Activated T-cell treated with anti-CD3 and anti-CD28 coated beads, Interleukin-2, amount 50 U/mL, for 72 hours (primary cell): ENCODE measurements around the gene DOCK9. TPM values are rescaled to one million over a fixed set of nuclear protein-coding genes. Genes with fewer than 3 reads are reported as not detected.

ENCODE experiments used
- ATAC-seq, 2 donors: fragments of 150-1000 bp; cut with Tn5 transposase; replicated peaks in 1 of 2; 2 replicates each; pipeline ENCODE4 v1.10.0; 2021; ENCODE audit warnings: moderate library complexity in 2 of 2, mild to moderate bottlenecking in 1 of 2
- DNase-seq, 2 donors: peaks; one replicate each; pipeline ENCODE4 v3.0.0; 2021 to 2022; ENCODE audit warnings: mixed read lengths in 1 of 2
- H3K27ac Mint-ChIP-seq: one replicate; pipeline ENCODE4 v1.8.0; 2022; ENCODE audit warnings: mild to moderate bottlenecking, moderate library complexity, mixed read lengths
- H3K27me3 Mint-ChIP-seq: one replicate; pipeline ENCODE4 v1.8.0; 2022; ENCODE audit warnings: low read depth, mixed read lengths
- H3K36me3 Mint-ChIP-seq, 2 donors: one replicate each; pipeline ENCODE4 v1.8.0; 2022; ENCODE audit warnings: mixed read lengths in 2 of 2, mild to moderate bottlenecking in 1 of 2; ENCODE audit not compliant: insufficient read depth in 2 of 2
- H3K4me1 Mint-ChIP-seq: one replicate; pipeline ENCODE4 v1.8.0; 2022; ENCODE audit warnings: low read depth, mixed read lengths
- H3K4me3 Mint-ChIP-seq, 2 donors: one replicate each; pipeline ENCODE4 v1.8.0; 2022; ENCODE audit warnings: mild to moderate bottlenecking in 2 of 2, mixed read lengths in 2 of 2, moderate library complexity in 2 of 2
- H3K9me3 Mint-ChIP-seq, 2 donors: one replicate each; pipeline ENCODE4 v1.8.0; 2022; ENCODE audit warnings: mixed read lengths in 2 of 2
- total RNA-seq, 2 donors: library from RNA; stranded (reverse); gene quantifications; one replicate each; pipeline ENCODE4 v1.2.3, GENCODE V29; 2022

The DOCK9 gene
- total RNA-seq, 2 donors from 2014 or later = 51.6 to 71.5 TPM

DNA sequence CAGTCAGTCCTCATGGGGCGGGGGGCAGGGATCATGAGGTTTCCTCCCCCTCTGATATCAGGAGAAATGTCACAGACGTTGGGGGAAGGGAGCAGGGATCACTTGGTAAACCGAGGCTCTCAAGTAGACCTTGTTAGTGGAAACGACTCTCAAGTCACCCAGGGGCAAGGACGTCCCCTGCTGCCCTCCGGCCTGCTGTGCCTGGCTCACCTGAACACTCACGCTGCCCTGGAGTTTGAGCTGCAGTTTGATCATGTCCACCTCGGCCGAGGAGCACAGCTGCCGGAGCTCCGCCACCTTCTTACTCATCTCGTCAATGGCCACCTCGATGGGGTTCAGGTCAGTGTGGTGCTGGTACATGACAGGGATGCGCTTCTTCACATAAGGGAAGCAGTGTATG is 177.8 kb downstream of the DOCK9 start:
- no peak for ATAC-seq
- peaks cover 4% of the 10 kb centered on the region for H3K4me1 Mint-ChIP-seq
- peaks cover 4 to 9% of the 10 kb centered on the region in 2 donors for H3K36me3 Mint-ChIP-seq
- no peak overlapping the region for H3K27ac Mint-ChIP-seq
- H3K27me3 Mint-ChIP-seq = no peaks in the 10 kb centered on the region
- H3K4me3 Mint-ChIP-seq = no peak overlapping the region
- no peak for DNase-seq
- H3K9me3 Mint-ChIP-seq = no peaks in the 10 kb centered on the region

DNA sequence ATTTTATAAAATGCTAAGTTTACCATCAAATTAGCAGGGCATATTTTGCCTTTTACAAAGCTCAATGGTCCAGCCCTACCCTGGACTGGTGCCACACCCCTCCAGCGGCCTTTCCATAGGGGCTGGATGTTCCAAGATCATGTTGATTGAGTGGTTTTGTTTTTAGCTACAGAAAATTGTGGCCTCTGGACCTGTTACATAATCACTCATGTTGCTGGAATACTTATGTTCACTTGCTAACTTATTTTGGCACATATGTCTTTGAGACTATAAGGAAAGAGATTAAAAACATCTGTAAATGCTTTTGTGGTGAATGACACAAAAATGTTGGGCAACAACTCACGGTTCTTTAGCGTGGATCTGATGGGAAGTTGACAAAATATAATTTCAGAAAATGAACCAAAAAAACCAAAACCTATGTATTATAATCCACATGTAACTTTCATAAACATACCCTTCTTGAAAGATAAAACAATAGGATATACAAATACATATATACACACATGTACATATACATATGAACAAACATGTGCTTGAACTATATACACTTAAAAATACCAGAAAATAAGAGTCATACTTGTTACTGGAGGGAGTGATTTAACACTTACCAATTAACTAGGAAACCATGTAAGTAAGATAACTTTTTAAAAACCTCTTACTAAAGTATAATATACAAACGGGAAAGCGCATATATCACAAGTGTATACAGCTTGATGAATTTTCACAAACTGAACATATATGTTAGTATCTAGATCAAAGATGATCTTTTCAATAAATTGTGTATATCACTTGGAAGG is 178.8 kb downstream of the DOCK9 start:
- Mint-ChIP-seq H3K9me3 (no peaks in the 10 kb centered on the region), H3K36me3 (peaks cover 10 to 16% of the 10 kb centered on the region in 2 donors), H3K27ac (no peak overlapping the region)

DNA sequence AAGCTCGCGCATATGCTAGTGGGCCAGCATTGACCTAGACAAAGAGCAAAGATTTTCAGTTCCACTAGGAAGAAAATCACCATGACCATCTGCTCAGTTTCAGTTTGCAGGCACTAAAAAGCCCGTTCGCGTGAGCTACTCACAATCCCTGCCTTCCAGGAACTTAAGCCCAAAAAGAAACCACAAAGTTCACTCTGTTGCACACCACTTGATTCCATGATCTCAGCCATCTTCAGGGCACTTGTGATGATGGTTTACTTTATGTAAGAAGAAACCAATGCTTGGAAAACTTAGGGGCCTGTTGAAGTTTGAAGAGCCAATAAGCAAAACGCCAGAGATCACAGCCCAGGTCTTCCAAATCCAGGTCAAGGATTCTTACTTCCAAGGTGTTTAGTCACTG is 180.4 kb downstream of the DOCK9 start:
- Mint-ChIP-seq H3K27ac (no peak overlapping the region), H3K4me3 (no peak overlapping the region), H3K27me3 (no peaks in the 10 kb centered on the region), H3K4me1 (peaks cover 4% of the 10 kb centered on the region), H3K36me3 (peaks cover 10 to 18% of the 10 kb centered on the region in 2 donors), H3K9me3 (no peaks in the 10 kb centered on the region)
- DNase-seq = no peak
- ATAC-seq = no peak

More for the DNA sequence above, 178.8 kb downstream of the DOCK9 start:
- ATAC-seq (no peak), DNase-seq (no peak)
- Mint-ChIP-seq H3K27me3 (no peaks in the 10 kb centered on the region), H3K4me3 (no peak overlapping the region), H3K4me1 (peaks cover 4% of the 10 kb centered on the region)

DNA sequence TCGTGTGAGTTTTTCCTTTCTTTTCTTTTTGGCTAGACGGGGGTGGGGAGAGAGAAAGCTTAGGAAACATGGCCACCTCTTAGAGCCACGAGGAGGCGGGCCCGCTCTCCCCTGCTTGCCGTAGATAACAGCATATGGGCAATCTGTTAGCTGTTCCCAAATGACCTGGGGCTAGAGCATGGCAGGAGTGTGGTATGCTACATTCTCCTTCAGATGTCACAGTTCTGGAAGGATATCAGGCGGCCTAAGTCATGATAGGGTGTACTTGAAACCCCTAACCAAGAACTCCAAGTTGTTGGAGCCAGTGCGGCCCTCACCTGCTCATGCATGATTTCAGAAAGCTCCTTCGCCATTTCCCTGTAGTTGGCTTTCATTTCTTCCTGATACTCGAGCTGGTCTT is 181.1 kb downstream of the DOCK9 start:
- peaks cover 4% of the 10 kb centered on the region for H3K4me1 Mint-ChIP-seq

DNA sequence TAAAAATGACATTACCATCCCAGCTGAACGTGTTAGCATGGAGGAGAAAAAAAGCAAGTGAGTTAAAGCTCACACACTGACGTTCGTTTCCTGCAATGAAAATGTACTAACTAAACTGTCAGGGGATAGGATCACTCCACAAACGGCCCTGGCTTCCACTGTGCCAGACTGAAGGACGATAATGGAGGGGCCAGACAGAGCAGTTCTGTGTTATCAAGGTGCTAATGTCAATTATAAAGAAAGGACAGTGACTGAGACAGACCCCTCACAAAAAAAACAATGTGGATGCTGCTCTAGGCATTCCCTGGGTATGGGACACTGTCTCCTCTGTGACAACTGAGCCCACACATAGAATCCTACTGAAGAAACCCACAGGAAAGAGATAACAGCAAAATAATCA is 181.7 kb downstream of the DOCK9 start:
- Mint-ChIP-seq H3K4me1 (peaks cover 4% of the 10 kb centered on the region), H3K9me3 (peaks cover 0 to 3% of the 10 kb centered on the region in 2 donors), H3K36me3 (peaks cover 11 to 18% of the 10 kb centered on the region in 2 donors), H3K4me3 (no peak overlapping the region), H3K27me3 (no peaks in the 10 kb centered on the region), H3K27ac (no peak overlapping the region)
- DNase-seq (no peak), ATAC-seq (no peak)

More for the DNA sequence above, 181.1 kb downstream of the DOCK9 start:
- peaks cover 11 to 18% of the 10 kb centered on the region in 2 donors for H3K36me3 Mint-ChIP-seq
- H3K9me3 Mint-ChIP-seq = peaks cover 0 to 3% of the 10 kb centered on the region in 2 donors
- ATAC-seq (no peak), DNase-seq (no peak)
- H3K27me3 Mint-ChIP-seq = no peaks in the 10 kb centered on the region
- H3K4me3 Mint-ChIP-seq = no peak overlapping the region
- H3K27ac Mint-ChIP-seq = no peak overlapping the region

DNA sequence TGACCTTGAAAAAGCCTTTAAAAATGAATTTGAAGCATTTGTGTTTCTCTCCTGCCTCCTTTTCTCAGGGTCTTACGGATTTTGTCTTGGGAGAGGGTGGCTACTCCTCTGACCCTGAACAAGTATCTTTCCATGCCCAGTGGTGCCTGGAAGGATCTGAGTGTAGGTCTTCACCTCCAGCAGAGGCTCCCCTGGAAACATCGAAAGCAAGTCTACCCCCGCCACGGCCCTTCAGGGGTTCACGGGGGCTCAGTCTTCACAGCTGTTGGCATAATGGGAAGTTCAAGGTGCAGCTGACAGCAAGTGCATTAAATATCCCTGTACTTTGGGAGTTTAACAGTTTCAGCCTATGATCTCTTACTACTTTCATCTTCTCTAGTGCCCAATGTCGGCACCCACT is 182.6 kb downstream of the DOCK9 start:
- no peak overlapping the region for H3K27ac Mint-ChIP-seq
- no peaks in the 10 kb centered on the region for H3K27me3 Mint-ChIP-seq
- H3K9me3 Mint-ChIP-seq = peaks cover 0 to 3% of the 10 kb centered on the region in 2 donors
- ATAC-seq (no peak), DNase-seq (no peak)
- H3K4me3 Mint-ChIP-seq = no peak overlapping the region
- H3K36me3 Mint-ChIP-seq = peaks cover 11 to 18% of the 10 kb centered on the region in 2 donors
- H3K4me1 Mint-ChIP-seq = peaks cover 4% of the 10 kb centered on the region

DNA sequence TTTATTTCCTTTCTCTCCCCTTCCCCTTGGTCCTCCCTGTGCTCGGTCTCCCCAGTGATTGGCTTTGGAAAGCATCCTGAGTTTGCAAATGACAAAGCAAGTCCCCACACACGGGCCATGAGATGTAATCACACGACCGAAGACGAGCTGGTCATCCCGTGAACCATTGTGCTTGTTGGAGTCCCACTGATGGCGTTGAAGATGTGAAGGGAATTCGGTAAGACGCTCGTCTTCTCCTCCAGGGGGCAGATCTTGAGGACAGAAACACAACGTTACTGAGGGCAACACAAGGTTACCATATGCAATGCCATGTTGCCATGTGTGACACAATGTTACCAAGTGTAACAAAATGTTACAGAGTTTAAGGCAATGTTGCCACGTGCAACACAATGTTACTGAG is 183.4 kb downstream of the DOCK9 start:
- peaks cover 0 to 3% of the 10 kb centered on the region in 2 donors for H3K9me3 Mint-ChIP-seq
- H3K27ac Mint-ChIP-seq = no peak overlapping the region
- peaks cover 4% of the 10 kb centered on the region for H3K4me1 Mint-ChIP-seq
- no peaks in the 10 kb centered on the region for H3K27me3 Mint-ChIP-seq
- ATAC-seq (no peak), DNase-seq (no peak)
- H3K36me3 Mint-ChIP-seq = peaks cover 11 to 18% of the 10 kb centered on the region in 2 donors
- H3K4me3 Mint-ChIP-seq = no peak overlapping the region

DNA sequence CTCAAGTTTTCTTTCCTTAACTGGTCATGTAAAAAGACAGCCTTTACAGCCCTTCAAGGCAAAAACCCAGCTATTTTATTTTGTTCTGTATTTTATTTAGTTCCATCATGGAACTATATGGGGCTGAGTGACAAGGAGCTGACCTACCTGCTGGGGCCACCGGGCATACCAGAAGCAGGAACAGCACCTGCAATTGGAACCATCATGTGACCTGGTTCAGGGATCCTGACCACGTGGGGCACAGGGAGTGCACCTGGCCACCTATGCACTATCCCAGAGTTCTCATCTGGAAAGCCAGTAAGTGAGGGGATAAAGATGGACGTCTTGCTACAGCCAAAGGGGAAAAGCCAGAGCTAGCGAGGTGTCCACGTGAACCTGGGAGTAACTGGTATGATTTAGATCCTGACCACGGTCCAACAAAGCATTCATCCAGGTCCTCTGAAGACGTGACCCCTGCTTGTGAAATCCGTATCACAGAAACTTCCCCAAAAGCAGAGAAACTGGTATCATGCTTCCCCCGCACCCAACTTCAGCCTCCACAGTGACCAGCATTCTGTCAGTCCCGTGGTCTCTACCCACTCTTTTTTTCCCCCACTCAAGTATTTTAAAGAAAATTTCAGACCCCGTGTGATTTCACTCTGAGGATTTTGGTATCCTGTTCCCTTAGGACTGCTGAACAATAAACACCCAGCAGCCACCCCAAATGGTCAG is 184.9 kb downstream of the DOCK9 start:
- peaks cover 4% of the 10 kb centered on the region for H3K4me1 Mint-ChIP-seq
- no peak overlapping the region for H3K27ac Mint-ChIP-seq
- H3K27me3 Mint-ChIP-seq = peaks cover 13% of the 10 kb centered on the region
- peaks cover 11 to 18% of the 10 kb centered on the region in 2 donors for H3K36me3 Mint-ChIP-seq
- peaks cover 2 to 3% of the 10 kb centered on the region in 2 donors for H3K9me3 Mint-ChIP-seq
- ATAC-seq (no peak), DNase-seq (no peak)
- no peak overlapping the region for H3K4me3 Mint-ChIP-seq

DNA sequence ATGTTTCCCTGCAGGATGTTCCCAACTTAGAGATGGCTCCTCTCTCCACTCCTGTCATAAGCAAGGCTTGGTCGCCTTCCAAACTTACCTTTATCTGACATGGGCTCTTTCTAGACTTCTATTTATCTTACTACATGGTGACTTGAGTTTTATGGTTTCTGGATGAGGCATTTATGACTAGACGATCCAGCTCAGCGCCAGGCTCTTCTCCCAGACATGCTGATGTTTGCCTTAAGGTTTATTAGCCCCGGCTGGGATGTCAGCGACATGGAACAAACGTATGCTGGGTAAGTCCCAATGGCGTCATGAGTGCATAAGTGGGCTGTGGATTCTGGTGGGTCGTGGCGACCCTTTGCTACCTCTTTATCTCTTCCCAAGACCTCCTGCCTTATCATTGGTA is 185.5 kb downstream of the DOCK9 start:
- Mint-ChIP-seq H3K36me3 (peaks cover 11 to 18% of the 10 kb centered on the region in 2 donors), H3K27ac (no peak overlapping the region), H3K9me3 (peaks cover 2 to 3% of the 10 kb centered on the region in 2 donors), H3K4me3 (no peak overlapping the region), H3K27me3 (peaks cover 19% of the 10 kb centered on the region), H3K4me1 (peaks cover under 1% of the 10 kb centered on the region)
- DNase-seq = no peak
- ATAC-seq = no peak

DNA sequence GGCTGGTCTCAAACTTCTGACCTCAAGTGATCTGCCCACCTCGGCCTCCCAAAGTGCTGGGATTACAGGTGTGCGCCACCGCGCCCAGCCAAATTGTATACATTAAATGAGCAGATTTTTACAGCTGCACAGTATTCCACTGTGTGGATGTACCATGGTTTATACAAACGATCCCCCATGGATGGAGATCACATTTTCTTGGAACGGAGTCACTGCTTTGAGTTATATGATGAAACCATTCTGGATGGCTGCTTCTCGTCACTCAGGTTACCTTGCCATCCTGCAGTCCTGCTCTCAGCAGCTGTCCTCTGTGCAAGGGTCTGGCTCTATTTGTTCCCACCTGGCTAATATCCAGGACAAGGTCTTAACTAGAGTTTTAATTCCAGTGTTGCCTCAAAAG is 186.3 kb downstream of the DOCK9 start:
- no peak overlapping the region for H3K4me3 Mint-ChIP-seq
- H3K9me3 Mint-ChIP-seq = peaks cover 2 to 3% of the 10 kb centered on the region in 2 donors
- no peaks in the 10 kb centered on the region for H3K4me1 Mint-ChIP-seq
- no peak overlapping the region for H3K27ac Mint-ChIP-seq
- DNase-seq (no peak), ATAC-seq (no peak)
- peaks cover 11 to 16% of the 10 kb centered on the region in 2 donors for H3K36me3 Mint-ChIP-seq
- peaks cover 27% of the 10 kb centered on the region for H3K27me3 Mint-ChIP-seq

DNA sequence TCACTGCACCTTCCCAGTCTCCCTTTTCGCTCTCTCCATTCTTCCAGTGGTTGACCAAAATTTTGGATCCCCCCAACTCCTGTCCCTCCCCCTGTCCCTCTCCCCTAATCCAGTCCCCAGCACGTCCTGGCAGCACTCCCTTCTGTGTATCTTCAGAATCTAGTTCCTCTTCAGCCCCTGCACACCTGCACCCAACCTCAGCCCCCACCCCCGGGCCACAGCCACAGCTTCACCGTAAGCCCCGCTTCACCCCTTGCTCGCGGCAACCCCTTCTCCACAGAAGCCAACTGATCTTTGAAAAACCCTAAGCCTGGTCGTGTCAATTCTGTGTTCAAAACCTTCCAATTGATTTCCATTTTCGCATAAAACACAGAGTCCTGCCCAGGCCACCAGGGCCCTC is 189.9 kb downstream of the DOCK9 start:
- Mint-ChIP-seq H3K9me3 (peaks cover 2 to 3% of the 10 kb centered on the region in 2 donors), H3K27me3 (peaks cover 33% of the 10 kb centered on the region), H3K36me3 (peaks cover 1 to 2% of the 10 kb centered on the region in 2 donors), H3K4me1 (no peaks in the 10 kb centered on the region), H3K27ac (no peak overlapping the region), H3K4me3 (no peak overlapping the region)
- DNase-seq = no peak
- peak in 1 of 2 donors; percentile 21 for ATAC-seq

DNA sequence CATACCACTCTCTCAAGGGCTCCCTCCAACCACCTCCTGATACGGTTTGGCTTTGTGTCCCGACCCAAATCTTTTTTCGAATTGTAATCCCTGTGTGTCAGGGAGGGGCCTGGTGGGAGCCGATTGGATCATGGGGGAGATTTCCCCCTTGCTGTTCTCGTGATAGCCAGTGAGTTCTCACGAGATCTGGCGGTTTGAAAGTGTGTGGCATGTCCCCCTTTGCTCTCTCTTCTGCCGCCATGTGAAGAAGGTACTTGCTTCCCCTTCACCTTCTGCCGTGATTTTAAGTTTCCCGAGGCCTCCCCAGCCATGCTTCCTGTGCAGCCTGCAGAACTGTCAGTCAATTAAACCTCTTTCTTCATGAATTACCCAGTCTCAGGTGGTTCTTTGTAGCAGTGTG is 190.7 kb downstream of the DOCK9 start:
- no peak overlapping the region for H3K4me3 Mint-ChIP-seq
- H3K9me3 Mint-ChIP-seq = peaks cover under 1 to 2% of the 10 kb centered on the region in 2 donors
- no peak overlapping the region for H3K27ac Mint-ChIP-seq
- no peaks in the 10 kb centered on the region for H3K36me3 Mint-ChIP-seq
- no peaks in the 10 kb centered on the region for H3K4me1 Mint-ChIP-seq
- no peak for DNase-seq
- ATAC-seq = no peak
- H3K27me3 Mint-ChIP-seq = peaks cover 36% of the 10 kb centered on the region

DNA sequence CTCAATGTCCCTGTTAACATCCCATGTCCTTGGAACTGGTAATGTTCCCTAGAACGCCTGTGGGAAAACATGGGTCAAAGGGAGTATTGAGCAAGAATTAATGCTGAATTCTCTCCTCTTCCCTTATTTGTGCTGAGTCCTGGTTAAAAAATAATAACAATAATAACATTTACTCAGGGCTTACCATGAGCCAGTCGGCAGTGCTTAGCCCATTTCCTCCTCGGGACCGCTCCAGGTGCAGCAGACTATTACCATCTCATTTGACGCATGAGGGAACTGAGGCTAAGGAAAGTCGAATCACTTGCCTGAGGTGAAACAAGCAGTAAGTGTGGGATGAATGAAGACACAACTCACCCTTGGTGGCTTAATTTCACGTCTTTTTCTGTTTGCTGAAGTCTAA is 191.8 kb downstream of the DOCK9 start:
- Mint-ChIP-seq H3K27ac (no peak overlapping the region), H3K4me1 (no peaks in the 10 kb centered on the region), H3K36me3 (no peaks in the 10 kb centered on the region), H3K9me3 (peaks cover 2% of the 10 kb centered on the region in 2 donors), H3K27me3 (peaks cover 48% of the 10 kb centered on the region), H3K4me3 (no peak overlapping the region)
- DNase-seq (no peak), ATAC-seq (no peak)
